Lower leg skin (tissue), 4 donors: Measurements from ENCODE around the gene GARIN1A. TPM values are rescaled to one million over a fixed set of nuclear protein-coding genes. Genes with fewer than 3 reads are reported as not detected.
"Not testable (repeated sequence)": the region's sequence is repeated elsewhere in the genome, so short reads cannot be mapped to it uniquely, and the experiment has no call there.

Source experiments
- DNase-seq, 2 donors: peaks; one replicate each; pipeline ENCODE4 v3.0.0-alpha.2; 2019; ENCODE audit warnings: low spot score in 2 of 2
- H3K4me3 ChIP-seq: fragments of 200-600 bp; sonication (generic); 2 replicates; pipeline ENCODE4 v1.5.1; 2017; ENCODE audit warnings: mild to moderate bottlenecking, low read depth; ENCODE audit not compliant: poor library complexity, severe bottlenecking
- POLR2A ChIP-seq, 2 donors: fragments of 450-650 bp; IDR thresholded peaks; one replicate each; pipeline ENCODE4 v1.6.1; 2016 to 2017; ENCODE audit warnings: antibody characterized with exemption in 2 of 2, mild to moderate bottlenecking in 1 of 2, moderate library complexity in 1 of 2
- WGBS, 2 donors: methylation state at CpG; one replicate each; pipeline ENCODE4 v1.1.5; 2018; 5-methylcytosine and 5-hydroxymethylcytosine counted together
- intact Hi-C: fragments of 100-400 bp; cut with DNase I; formaldehyde crosslinking; loops from one replicate; pipeline ENCODE4 v1.15.0; 2023; ENCODE audit warnings: low total_unique reads
- total RNA-seq, 4 donors: library from RNA; depleted of rRNA; stranded (reverse); fragments of >200 nt; gene quantifications; one replicate each; pipeline ENCODE4 v1.1.0, GENCODE V29; 2016
- TF ChIP-seq, protein P1 (sequence below), 3 donors: fragments of 450-650 bp; IDR thresholded peaks; one replicate each; pipeline ENCODE4 v1.5.1; 2016; ENCODE audit warnings: antibody characterized with exemption in 3 of 3, mild to moderate bottlenecking in 3 of 3, moderate library complexity in 2 of 3

Gene GARIN1A
- total RNA-seq, 4 donors from 2014 or later = 0.26 to 1.0 (median 0.71) TPM; not detected in 1

DNA sequence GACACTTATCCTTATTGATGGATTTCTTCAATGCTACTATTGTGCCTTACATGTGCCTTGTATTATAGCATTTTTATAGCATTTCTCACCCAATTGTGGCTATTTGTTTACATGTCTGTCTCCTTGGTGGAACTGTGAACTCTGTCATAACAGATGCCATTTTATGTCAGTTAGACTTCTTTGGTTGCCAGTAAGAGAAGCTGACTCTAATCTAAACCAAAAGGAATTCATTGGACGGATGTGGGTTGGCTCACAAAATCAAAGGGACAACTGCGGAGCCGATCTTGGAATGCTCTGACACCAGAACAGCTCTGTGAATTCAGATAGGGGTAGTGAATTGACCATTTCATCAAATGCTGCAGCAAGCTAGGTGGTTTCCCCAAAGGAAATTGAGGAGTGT, 15.0 kb downstream of the GARIN1A start:
- peak in 1 of 2 donors; percentile 9 for DNase-seq
- intact Hi-C loops = no loop called here
- H3K4me3 ChIP-seq = no peak overlapping the region
- TF ChIP-seq, protein P1, sequence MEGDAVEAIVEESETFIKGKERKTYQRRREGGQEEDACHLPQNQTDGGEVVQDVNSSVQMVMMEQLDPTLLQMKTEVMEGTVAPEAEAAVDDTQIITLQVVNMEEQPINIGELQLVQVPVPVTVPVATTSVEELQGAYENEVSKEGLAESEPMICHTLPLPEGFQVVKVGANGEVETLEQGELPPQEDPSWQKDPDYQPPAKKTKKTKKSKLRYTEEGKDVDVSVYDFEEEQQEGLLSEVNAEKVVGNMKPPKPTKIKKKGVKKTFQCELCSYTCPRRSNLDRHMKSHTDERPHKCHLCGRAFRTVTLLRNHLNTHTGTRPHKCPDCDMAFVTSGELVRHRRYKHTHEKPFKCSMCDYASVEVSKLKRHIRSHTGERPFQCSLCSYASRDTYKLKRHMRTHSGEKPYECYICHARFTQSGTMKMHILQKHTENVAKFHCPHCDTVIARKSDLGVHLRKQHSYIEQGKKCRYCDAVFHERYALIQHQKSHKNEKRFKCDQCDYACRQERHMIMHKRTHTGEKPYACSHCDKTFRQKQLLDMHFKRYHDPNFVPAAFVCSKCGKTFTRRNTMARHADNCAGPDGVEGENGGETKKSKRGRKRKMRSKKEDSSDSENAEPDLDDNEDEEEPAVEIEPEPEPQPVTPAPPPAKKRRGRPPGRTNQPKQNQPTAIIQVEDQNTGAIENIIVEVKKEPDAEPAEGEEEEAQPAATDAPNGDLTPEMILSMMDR (IDR thresholded peaks at IDR 0.05) = no peak
- TF ChIP-seq POLR2A (IDR thresholded peaks at IDR 0.05) = no peak
- 68 to 76% methylated on average over 3 of the region's 3 CpGs for WGBS, 2 donors

DNA sequence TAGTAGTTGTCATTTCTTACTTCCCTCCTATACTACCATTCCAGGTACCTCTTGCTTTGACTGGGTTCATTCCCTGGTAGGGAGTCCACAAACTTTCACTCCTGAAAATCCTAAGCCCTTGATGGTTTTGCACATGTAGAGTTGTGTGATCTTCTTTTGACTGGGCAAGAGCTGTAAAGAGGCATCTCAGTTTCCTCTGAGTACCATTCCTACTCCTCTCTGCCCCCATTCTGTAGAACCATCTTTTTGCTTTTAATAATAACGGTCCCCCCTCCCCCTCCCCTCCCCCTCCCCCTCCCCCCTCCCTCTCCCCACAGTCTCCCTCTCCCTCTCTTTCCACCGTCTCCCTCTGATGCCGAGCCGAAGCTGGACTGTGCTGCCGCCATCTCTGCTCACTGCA, 16.4 kb downstream of the GARIN1A start:
- intact Hi-C loops = no loop called here
- 50 to 95% methylated on average over 1 to 4 of the region's 5 CpGs for WGBS, 2 donors
- TF ChIP-seq, protein P1 (IDR thresholded peaks at IDR 0.05) = no peak
- TF ChIP-seq POLR2A (IDR thresholded peaks at IDR 0.05) = no peak

DNA sequence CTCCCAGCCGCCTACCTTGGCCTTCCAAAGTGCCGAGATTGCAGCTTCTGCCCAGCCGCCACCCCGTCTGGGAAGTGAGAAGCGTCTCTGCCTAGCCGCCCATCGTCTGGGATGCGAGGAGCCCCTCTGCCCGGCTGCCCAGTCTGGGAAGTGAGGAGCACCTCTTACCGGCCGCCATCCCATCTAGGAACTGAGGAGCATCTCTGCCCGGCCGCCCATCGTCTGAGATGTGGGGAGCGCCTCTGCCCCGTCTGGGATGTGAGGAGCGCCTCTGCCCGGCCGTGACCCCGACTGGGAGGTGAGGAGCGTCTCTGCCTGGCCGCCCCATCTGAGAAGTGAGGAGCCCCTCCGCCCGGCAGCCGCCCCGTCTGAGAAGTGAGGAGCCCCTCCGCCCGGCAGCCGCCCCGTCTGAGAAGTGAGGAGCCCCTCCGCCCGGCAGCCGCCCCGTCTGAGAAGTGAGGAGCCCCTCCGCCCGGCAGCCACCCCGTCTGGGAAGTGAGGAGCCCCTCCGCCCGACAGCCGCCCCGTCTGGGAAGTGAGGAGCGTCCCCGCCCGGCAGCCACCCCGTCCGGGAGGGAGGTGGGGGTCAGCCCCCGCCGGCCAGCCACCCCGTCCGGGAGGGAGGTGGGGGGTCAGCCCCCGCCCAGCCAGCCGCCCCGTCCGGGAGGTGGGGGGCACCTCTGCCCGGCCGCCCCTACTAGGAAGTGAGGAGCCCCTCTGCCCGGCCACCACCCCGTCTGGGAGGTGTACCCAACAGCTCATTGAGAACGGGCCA, 17.3 kb downstream of the GARIN1A start:
- DNase-seq = peak in 1 of 2 donors; percentile 78
- 94 to 97% methylated on average over 13 to 14 of the region's 59 CpGs for WGBS, 2 donors
- intact Hi-C loops, H3K4me3 ChIP-seq: not testable (repeated sequence)

More for the DNA sequence above, 16.4 kb downstream of the GARIN1A start:
- H3K4me3 ChIP-seq = no peak overlapping the region
- no peak for DNase-seq

DNA sequence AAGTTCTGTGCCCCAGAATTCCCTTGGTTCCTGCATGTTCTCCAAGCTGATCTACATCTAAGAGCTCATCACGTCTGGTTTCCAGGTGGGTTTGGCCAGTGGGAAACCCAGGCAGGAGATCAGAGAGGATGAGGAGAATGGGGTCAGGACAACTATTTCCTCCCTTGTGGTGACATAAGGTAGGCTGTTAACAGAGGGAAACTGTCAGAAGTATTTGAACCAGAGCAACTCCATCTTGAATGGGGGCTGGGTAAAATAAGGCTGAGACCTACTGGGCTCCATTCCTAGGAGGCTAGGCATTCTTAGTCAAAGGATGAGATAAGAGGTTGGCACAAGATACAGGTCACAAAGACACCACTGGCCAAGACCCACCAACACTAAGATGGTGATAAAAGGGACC, 19.1 kb downstream of the GARIN1A start:
- 63 to 67% methylated on average over 1 of the region's 1 CpG for WGBS, 2 donors
- H3K4me3 ChIP-seq = no peak overlapping the region
- intact Hi-C loops = no loop called here
- no peak for TF ChIP-seq POLR2A (IDR thresholded peaks at IDR 0.05)
- TF ChIP-seq, protein P1 (IDR thresholded peaks at IDR 0.05) = no peak
- peak in 1 of 2 donors; percentile 26 for DNase-seq

DNA sequence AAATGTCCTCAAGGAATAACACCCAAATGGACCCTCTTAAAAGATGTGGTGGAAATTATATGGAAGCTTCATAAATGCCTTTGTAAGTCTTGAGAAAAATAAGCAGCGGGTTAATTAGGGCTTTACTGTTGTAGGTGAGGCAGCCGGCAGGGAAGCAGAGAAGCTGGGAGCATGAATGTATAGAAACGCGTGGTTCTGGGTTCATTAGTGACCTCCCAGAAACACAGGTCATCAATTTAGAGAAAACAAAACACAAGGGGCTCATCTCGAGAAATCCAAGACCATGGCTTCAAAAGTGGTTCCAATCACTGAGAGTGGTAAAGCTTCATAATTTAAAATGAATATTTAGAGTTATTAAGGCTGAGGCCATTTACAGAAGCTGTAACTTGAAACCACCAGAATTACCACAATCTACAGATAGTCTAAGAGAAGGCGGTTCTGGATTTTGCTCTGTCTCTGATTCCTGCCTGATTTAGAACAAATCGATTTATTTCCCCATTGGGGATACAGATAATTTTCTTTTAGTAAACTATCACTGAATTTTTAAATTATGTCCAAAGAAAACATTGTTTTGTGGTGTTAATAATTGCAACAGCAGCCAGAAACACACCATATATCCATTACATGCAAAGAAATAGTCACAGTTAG, 20.7 kb downstream of the GARIN1A start:
- peak in 1 of 2 donors; percentile 31 for DNase-seq
- 70 to 75% methylated on average over 7 of the region's 7 CpGs for WGBS, 2 donors
- TF ChIP-seq, protein P1 (IDR thresholded peaks at IDR 0.05) = no peak
- no peak for TF ChIP-seq POLR2A (IDR thresholded peaks at IDR 0.05)
- intact Hi-C loops = no loop called here
- H3K4me3 ChIP-seq = no peak overlapping the region

DNA sequence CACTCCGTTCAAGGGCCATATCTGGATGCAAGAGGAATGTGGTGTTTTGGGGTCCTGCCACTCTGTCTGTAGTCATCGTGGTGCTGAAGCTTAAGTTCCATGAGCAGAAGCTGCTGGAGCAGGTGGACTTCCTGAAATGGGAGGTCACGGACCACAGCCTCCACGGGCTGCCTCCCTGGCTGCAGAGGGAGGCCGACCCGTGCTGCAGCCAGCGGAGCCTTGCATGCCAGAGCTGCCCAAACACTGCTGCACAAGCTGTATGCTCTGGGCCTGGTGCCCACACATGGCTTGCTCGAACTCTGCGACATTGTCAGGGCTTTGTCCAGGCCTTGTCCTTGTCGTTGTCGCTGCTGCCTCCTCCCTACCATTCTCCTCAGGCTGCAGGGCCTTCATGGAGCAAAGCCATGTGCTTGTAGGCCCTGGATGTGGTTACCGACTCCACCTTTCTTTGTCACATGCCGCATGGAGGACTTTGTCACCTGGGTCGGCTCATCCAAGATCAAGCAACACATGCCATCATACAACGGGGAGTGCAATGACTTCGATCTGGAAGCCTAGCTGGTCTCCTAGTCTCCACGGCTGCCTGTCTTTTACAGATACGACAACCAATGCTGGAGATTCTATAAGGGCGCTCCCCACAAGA, 21.4 kb downstream of the GARIN1A start:
- TF ChIP-seq, protein P1 (IDR thresholded peaks at IDR 0.05) = no peak

More for the DNA sequence above, 21.4 kb downstream of the GARIN1A start:
- no peak overlapping the region for H3K4me3 ChIP-seq
- intact Hi-C loops = no loop called here
- WGBS, 2 donors = 86 to 89% methylated on average over 18 to 19 of the region's 19 CpGs
- peak in 1 of 2 donors; percentile 70 for DNase-seq
